ENCODE data around the gene GTF3C4. TPM values are rescaled to one million over a fixed set of nuclear protein-coding genes. Genes with fewer than 3 reads are reported as not detected.

GTF3C4 gene
- total and polyA plus RNA-seq, 2 experiments from 2014 or later = 9.5 to 39.6 TPM

- TF ChIP-seq ETS1 (IDR thresholded peaks at IDR 0.05) (no peak), EZH2 (IDR thresholded peaks at IDR 0.05; ENCODE audit: low read depth, unreplicated experiment) (no peak), CREB1 (CRISPR knock-in tag; IDR thresholded peaks at IDR 0.05; ENCODE audit: low read depth) (no peak)
Observed at GRCh38 chr9:132742821-132743311, 72.6 kb downstream of the GTF3C4 start (continued).

- no peaks in the 10 kb centered on the region for H4K20me1 ChIP-seq (replicated peaks; ENCODE audit: insufficient read depth)
Observed at GRCh38 chr9:132743931-132744479, 73.7 kb downstream of the GTF3C4 start.

More at GRCh38 chr9:132743931-132744479, 73.7 kb downstream of the GTF3C4 start:
- H3K4me2 ChIP-seq = peak overlapping the region; percentile 81
- H3K27ac ChIP-seq (ENCODE audit: low read depth) = no peak overlapping the region
- Mint-ChIP-seq H3K4me1 (peaks cover 45% of the 10 kb centered on the region), H3K4me3 (peak overlapping the region; percentile 75), H3K9me3 (no peaks in the 10 kb centered on the region), H3K36me3 (ENCODE audit: low read depth) (no peaks in the 10 kb centered on the region), H3K27ac (no peak overlapping the region), H3K27me3 (ENCODE audit: insufficient read depth, low read depth, poor library complexity) (peaks cover 46% of the 10 kb centered on the region)
- no peaks in the 10 kb centered on the region for H3F3A ChIP-seq (replicated peaks; ENCODE audit: low read depth)
- peak; percentile 8; the same call in 2 of the 3 replicates for ATAC-seq
- H3K79me2 ChIP-seq (replicated peaks; ENCODE audit: insufficient read depth) = no peaks in the 10 kb centered on the region
- H3K27me3 ChIP-seq (ENCODE audit: insufficient read depth) = peaks cover 32% of the 10 kb centered on the region
- no peaks in the 10 kb centered on the region for H3K9me2 ChIP-seq (ENCODE audit: insufficient read depth)
- no peak overlapping the region for H2AFZ ChIP-seq
- peak overlapping the region; percentile 49; the same call in 1 of the 2 replicates for H3K4me3 ChIP-seq
- TF ChIP-seq REST (IDR thresholded peaks at IDR 0.05; ENCODE audit: unreplicated experiment) = no peak
- TF ChIP-seq CTCF (conservative IDR thresholded peaks at IDR 0.05; ENCODE audit: low read depth in 2 of 2) = no peak
- TF ChIP-seq POLR2AphosphoS5 (IDR thresholded peaks at IDR 0.05; ENCODE audit: low read depth) = no peak
- no peaks in the 10 kb centered on the region for H3K36me3 ChIP-seq (ENCODE audit: insufficient read depth)
- H3K4me1 ChIP-seq (ENCODE audit: insufficient read depth) = peaks cover 25% of the 10 kb centered on the region
- peak; percentile 37 for DNase-seq (ENCODE audit: low spot score)

Other genes with a start within 250 kb of the GTF3C4 start
- not detected in 2 replicates for gene BARHL1, start 87.9 kb upstream of the GTF3C4 start, total RNA-seq (2014; rRNA removed; shearing (Covaris generic))
- gene BARHL1, start 87.9 kb upstream of the GTF3C4 start, polyA plus RNA-seq (2016; fragmentation: Nextera tagmentation; extraction: Ambion mirVana) = not detected in 2 replicates
- 21.6 and 23.5 TPM in 2 replicates for gene DDX31, start 481 bp upstream of the GTF3C4 start, total RNA-seq (2014; rRNA removed; shearing (Covaris generic))
- 11.6 and 14.8 TPM in 2 replicates for gene DDX31, start 481 bp upstream of the GTF3C4 start, polyA plus RNA-seq (2016; fragmentation: Nextera tagmentation; extraction: Ambion mirVana)
- 0.14 and 0.82 TPM in 2 replicates for gene AK8, start 207.8 kb downstream of the GTF3C4 start, total RNA-seq (2014; rRNA removed; shearing (Covaris generic))
- gene AK8, start 207.8 kb downstream of the GTF3C4 start, polyA plus RNA-seq (2016; fragmentation: Nextera tagmentation; extraction: Ambion mirVana) = 0.70 and 0.78 TPM in 2 replicates
- 0.78 and 1.5 TPM in 2 replicates for gene SPACA9, start 208.4 kb downstream of the GTF3C4 start, total RNA-seq (2014; rRNA removed; shearing (Covaris generic))
- 0.85 and 1.1 TPM in 2 replicates for gene SPACA9, start 208.4 kb downstream of the GTF3C4 start, polyA plus RNA-seq (2016; fragmentation: Nextera tagmentation; extraction: Ambion mirVana)

Measured in GM23338 (cell line).